HUDEP-2 (cell line): ENCODE data around the gene HAUS5.
"Not testable (repeated sequence)": the region's sequence is repeated elsewhere in the genome, so short reads cannot be mapped to it uniquely, and the experiment has no call there.

Experiments
- DNase-seq, 76 experiments: peaks; one replicate each; lab custom pipeline; 2025; ENCODE audit not compliant: unreplicated experiment in 76 of 76; lab: John Stamatoyannopoulos, UW

The HAUS5 gene

GRCh38 chr19:35612559-35613321 is at the start of gene HAUS5:
HAUS5 (plus strand) TSS chr19:35612735; CDS start chr19:35612795, 60 bp downstream.
- DNase-seq, result peak in 75 of 76 experiments; percentile 57 to 98 (median 93)

- no peak for DNase-seq
Observed at GRCh38 chr19:35562776-35563175, 49.8 kb upstream of the HAUS5 start.

GRCh38 chr19:35563207-35563829 is 49.2 kb upstream of the HAUS5 start, which contains the start of gene ATP4A:
ATP4A (minus strand) TSS chr19:35563658; CDS start chr19:35563629, 29 bp downstream.
- no peak for DNase-seq

- no peak for DNase-seq
Observed at GRCh38 chr19:35565016-35565856, 47.3 kb upstream of the HAUS5 start.

- DNase-seq, result no peak
Observed at GRCh38 chr19:35566738-35567137, 45.8 kb upstream of the HAUS5 start.

- peak in 5 of 76 experiments; percentile 11 to 27 (median 24) for DNase-seq
Observed at GRCh38 chr19:35569281-35569781, 43.2 kb upstream of the HAUS5 start.

GRCh38 chr19:35571406-35571965 is 41.0 kb upstream of the HAUS5 start:
- DNase-seq, result no peak

GRCh38 chr19:35577918-35578317 is 34.6 kb upstream of the HAUS5 start:
- no peak for DNase-seq

GRCh38 chr19:35578707-35579106 is 33.8 kb upstream of the HAUS5 start:
- no peak for DNase-seq

- no peak for DNase-seq
Observed at GRCh38 chr19:35582760-35583159, 29.8 kb upstream of the HAUS5 start.

- peak in 11 of 76 experiments; percentile 10 to 27 (median 17) for DNase-seq
Observed at GRCh38 chr19:35585848-35586247, 26.7 kb upstream of the HAUS5 start, which contains the start of gene PMIS2. PMIS2 (plus strand) TSS chr19:35586173; CDS start chr19:35586260, 87 bp downstream.

- DNase-seq, result peak in 1 of 76 experiments; percentile 26
Observed at GRCh38 chr19:35587321-35587720, 25.2 kb upstream of the HAUS5 start.

- no peak for DNase-seq
Observed at GRCh38 chr19:35590875-35591274, 21.7 kb upstream of the HAUS5 start.

GRCh38 chr19:35592226-35592625 is 20.3 kb upstream of the HAUS5 start:
- DNase-seq, result peak in 10 of 76 experiments; percentile 6 to 31 (median 12)

GRCh38 chr19:35595026-35595425 is 17.5 kb upstream of the HAUS5 start:
- not testable (repeated sequence) for DNase-seq

- DNase-seq, result no peak
Observed at GRCh38 chr19:35595928-35596327, 16.6 kb upstream of the HAUS5 start.

GRCh38 chr19:35596366-35596999 is 16.1 kb upstream of the HAUS5 start:
- DNase-seq, result peak in 3 of 76 experiments; percentile 7 to 20 (median 8)

- no peak for DNase-seq
Observed at GRCh38 chr19:35601971-35602370, 10.6 kb upstream of the HAUS5 start.

- DNase-seq, result not testable (repeated sequence)
Observed at GRCh38 chr19:35604436-35604835, 8.1 kb upstream of the HAUS5 start.

- not testable (repeated sequence) for DNase-seq
Observed at GRCh38 chr19:35607170-35607569, 5.4 kb upstream of the HAUS5 start.
